Measurements from ENCODE around the gene IRF9.

The IRF9 gene

DNA sequence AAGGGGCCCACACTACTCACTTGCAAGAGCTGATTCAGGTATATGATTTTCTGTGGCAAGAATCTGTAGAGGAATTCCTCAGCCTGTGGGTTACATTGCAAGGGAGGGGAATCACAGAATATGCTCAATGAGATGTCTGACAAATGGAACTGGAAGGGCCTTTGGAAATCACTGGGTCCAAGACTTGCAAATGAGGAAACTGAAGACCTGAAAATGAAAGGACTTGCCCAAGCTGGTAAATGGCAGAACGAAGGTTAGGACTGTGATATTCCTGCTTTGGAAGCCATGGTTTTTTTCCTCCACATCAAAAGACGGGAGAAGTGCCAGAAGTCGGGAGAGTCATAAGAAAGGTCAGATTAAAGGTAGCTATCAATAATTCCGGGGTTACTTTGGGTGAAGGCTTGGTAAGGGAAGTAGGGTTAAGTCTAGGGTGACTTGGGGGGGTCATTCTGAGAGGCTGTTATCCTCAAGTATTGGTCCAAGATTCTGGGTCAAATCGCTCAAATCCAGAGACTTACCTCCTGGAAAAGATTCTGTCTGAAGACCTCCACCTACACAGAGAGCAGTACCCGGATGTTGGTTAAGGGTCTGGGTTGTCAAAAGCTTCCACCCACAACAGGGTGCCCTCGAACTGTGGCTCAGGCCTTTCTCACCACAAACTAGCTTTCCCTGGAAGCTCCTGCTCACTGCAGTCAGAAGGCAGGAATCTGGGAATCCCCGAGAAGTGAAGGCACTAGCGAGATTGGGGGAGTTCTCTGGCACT is 15.2 kb upstream of the IRF9 start:
- Histone ChIP-seq H3K4me1 (ENCODE audit: control insufficient read depth, insufficient read depth, low read length) (peaks cover 3% of the 10 kb centered on the region), H3K36me3 (ENCODE audit: control insufficient read depth, insufficient read depth, low read length) (peaks cover 28% of the 10 kb centered on the region), H3K9me3 (ENCODE audit: control insufficient read depth, insufficient read depth, low read length) (no peaks in the 10 kb centered on the region), H3K9ac (ENCODE audit: low read depth, low read length) (peak overlapping the region; percentile 87), H3K27me3 (ENCODE audit: control insufficient read depth, insufficient read depth, low read length) (no peaks in the 10 kb centered on the region), H3K4me3 (ENCODE audit: low read depth, low read length) (peak overlapping the region; percentile 92)

DNA sequence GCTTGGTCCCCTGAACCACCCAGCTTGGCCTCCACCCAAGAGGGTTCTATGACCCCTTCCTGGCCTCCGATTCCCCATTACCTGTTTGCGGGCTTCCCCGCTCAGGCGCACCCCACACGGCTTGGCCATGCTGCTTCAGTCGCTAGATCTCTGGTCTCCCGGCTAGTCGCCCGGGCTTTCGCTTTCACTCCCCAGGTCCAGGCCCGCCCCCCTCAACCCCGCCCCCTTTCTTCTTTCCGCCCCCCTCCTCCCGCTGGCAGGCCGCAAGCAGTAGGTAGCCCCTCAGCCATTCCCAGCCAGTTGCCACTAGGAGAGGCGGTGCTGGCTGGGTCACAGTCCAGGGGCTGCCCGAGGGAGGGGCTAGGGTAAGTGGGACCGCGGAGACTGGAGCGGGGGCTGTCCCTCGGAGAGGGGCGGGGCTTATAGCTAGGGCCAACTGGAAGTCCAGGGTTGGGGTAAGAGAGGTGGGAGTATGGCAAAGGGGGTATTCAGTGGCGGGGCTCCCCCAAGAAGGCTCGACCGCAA is 14.6 kb upstream of the IRF9 start, which contains the start of gene PSME2:
Gene PSME2 (minus strand): TSS at position 158 of the 525 bp plus-strand sequence. CDS start 29 bp downstream, at position 129.
- Histone ChIP-seq H3K9me3 (ENCODE audit: control insufficient read depth, insufficient read depth, low read length) (no peaks in the 10 kb centered on the region), H3K4me3 (ENCODE audit: low read depth, low read length) (peak within 1 kb of the TSS; percentile 98), H3K4me1 (ENCODE audit: control insufficient read depth, insufficient read depth, low read length) (peaks cover 3% of the 10 kb centered on the region), H3K27me3 (ENCODE audit: control insufficient read depth, insufficient read depth, low read length) (no peaks in the 10 kb centered on the region), H3K36me3 (ENCODE audit: control insufficient read depth, insufficient read depth, low read length) (peaks cover 34% of the 10 kb centered on the region), H3K9ac (ENCODE audit: low read depth, low read length) (peak within 1 kb of the TSS; percentile 87)

DNA sequence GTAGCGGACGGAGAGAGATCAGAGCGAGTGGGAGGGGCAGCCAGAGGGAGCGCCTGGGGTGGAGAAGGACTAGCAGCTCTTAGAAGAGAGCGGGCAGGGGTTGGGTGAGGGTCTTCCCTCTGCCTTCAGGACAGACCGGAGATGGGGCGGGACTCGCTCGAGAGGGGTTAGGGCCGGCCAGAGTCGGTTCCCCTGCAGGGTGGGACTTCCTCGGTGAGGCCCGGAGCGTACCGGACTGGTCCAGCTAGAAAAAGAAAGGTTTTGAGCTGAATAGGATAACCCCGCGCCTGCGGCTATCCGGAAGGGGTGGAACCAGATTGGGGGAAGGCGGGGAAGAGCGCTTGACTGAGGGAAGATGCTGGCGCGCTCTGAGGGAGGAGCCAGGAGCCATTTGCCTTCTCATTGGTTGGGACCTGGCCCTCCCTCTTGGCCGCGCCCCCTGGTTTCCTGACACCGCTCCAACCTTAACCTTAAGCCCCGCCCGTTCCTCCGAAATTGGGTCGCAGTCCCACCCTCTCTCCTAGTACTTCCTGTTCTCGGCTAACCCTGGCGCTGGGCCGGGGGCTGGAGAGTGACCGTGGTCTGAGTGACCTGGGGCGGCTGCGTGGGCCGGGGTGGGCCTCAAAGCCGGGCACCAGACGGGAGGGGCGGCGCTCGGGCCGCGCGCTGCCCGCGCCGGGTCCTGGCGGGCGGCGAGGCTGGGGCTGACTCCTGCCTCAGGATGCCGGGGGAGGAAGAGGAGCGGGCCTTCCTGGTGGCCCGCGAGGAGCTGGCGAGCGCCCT is 13.9 kb upstream of the IRF9 start, which contains the start of gene RNF31:
Gene RNF31 (plus strand): TSS at position 521 of the 783 bp plus-strand sequence. CDS start 201 bp downstream, at position 722.
- Histone ChIP-seq H3K4me1 (ENCODE audit: control insufficient read depth, insufficient read depth, low read length) (peaks cover 3% of the 10 kb centered on the region), H3K27me3 (ENCODE audit: control insufficient read depth, insufficient read depth, low read length) (no peaks in the 10 kb centered on the region), H3K9me3 (ENCODE audit: control insufficient read depth, insufficient read depth, low read length) (no peaks in the 10 kb centered on the region), H3K36me3 (ENCODE audit: control insufficient read depth, insufficient read depth, low read length) (peaks cover 40% of the 10 kb centered on the region), H3K4me3 (ENCODE audit: low read depth, low read length) (peak within 1 kb of the TSS; percentile 98), H3K9ac (ENCODE audit: low read depth, low read length) (peak within 1 kb of the TSS; percentile 87)

DNA sequence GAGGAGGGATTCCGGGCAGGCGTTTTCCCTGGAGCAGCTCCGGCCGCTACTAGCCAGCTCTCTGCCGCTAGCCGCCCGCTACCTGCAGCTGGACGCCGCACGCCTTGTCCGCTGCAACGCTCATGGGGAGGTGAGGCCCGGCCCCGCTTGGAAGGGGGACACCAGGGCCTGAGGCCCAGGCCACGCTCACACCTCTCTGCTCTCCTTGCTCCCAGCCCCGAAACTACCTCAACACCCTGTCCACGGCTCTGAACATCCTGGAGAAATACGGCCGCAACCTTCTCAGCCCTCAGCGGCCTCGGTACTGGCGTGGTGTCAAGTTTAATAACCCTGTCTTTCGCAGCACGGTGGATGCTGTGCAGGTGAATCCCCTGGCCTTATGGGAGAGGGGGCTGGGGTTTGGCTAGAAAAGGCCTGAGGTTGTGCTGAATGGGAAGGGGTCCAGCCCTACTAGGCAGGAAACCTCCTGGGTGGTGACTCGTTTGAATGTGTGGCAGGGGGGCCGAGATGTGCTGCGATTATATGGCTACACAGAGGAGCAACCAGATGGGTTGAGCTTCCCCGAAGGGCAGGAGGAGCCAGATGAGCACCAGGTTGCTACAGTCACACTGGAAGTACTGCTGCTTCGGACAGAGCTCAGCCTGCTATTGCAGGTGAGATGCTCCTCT is 13.2 kb upstream of the IRF9 start:
- Histone ChIP-seq H3K9ac (ENCODE audit: low read depth, low read length) (peak overlapping the region; percentile 81), H3K4me1 (ENCODE audit: control insufficient read depth, insufficient read depth, low read length) (peaks cover 3% of the 10 kb centered on the region), H3K27me3 (ENCODE audit: control insufficient read depth, insufficient read depth, low read length) (no peaks in the 10 kb centered on the region), H3K9me3 (ENCODE audit: control insufficient read depth, insufficient read depth, low read length) (no peaks in the 10 kb centered on the region), H3K4me3 (ENCODE audit: low read depth, low read length) (peak overlapping the region; percentile 98), H3K36me3 (ENCODE audit: control insufficient read depth, insufficient read depth, low read length) (peaks cover 44% of the 10 kb centered on the region)

DNA sequence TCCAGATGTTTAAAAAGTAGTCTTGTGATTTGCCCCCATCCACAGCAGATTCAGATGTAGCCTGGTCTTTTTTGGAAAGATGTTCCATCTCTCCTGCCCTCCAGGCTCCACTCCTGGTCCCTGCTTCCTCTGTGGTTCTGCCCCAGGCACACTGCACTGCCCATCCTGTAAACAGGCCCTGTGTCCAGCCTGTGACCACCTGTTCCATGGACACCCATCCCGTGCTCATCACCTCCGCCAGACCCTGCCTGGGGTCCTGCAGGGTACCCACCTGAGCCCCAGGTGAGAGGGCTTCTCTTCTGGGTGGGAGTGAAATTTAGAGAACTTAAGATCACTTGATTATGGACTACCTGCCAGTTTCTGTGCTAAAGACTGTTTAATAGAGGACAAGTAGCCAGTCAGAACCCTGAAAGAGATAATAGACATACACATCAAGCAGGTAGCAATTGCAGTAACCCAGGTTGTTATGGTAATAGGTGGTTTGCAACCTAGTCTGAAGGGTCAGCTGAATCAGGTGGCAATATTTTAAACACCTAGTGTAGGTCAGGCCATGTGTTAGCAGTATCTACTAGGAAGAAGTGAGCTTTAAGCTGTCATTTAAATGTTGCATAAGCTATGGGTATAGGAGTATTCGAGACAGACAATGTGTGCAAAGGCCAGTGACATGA is 11.6 kb upstream of the IRF9 start:
- H3K9me3 ChIP-seq (ENCODE audit: control insufficient read depth, insufficient read depth, low read length): no peaks in the 10 kb centered on the region
- H3K9ac ChIP-seq (ENCODE audit: low read depth, low read length): no peak overlapping the region
- peaks cover 3% of the 10 kb centered on the region for H3K4me1 ChIP-seq (ENCODE audit: control insufficient read depth, insufficient read depth, low read length)
- no peaks in the 10 kb centered on the region for H3K27me3 ChIP-seq (ENCODE audit: control insufficient read depth, insufficient read depth, low read length)
- H3K36me3 ChIP-seq (ENCODE audit: control insufficient read depth, insufficient read depth, low read length): peaks cover 38% of the 10 kb centered on the region
- H3K4me3 ChIP-seq (ENCODE audit: low read depth, low read length): no peak overlapping the region

DNA sequence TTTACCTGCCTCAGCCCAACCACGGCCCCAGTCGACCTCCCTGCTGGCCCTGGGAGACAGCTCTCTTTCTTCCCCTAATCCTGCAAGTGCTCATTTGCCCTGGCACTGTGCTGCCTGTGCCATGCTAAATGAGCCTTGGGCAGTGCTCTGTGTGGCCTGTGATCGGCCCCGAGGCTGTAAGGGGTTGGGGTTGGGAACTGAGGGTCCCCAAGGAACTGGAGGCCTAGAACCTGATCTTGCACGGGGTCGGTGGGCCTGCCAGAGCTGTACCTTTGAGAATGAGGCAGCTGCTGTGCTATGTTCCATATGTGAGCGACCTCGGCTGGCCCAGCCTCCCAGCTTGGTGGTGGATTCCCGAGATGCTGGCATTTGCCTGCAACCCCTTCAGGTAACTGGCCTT is 11.0 kb upstream of the IRF9 start:
- no peak overlapping the region for H3K4me3 ChIP-seq (ENCODE audit: low read depth, low read length)
- H3K4me1 ChIP-seq (ENCODE audit: control insufficient read depth, insufficient read depth, low read length): peaks cover 3% of the 10 kb centered on the region
- H3K9ac ChIP-seq (ENCODE audit: low read depth, low read length): no peak overlapping the region
- peaks cover 40% of the 10 kb centered on the region for H3K36me3 ChIP-seq (ENCODE audit: control insufficient read depth, insufficient read depth, low read length)
- H3K9me3 ChIP-seq (ENCODE audit: control insufficient read depth, insufficient read depth, low read length): no peaks in the 10 kb centered on the region
- no peaks in the 10 kb centered on the region for H3K27me3 ChIP-seq (ENCODE audit: control insufficient read depth, insufficient read depth, low read length)

DNA sequence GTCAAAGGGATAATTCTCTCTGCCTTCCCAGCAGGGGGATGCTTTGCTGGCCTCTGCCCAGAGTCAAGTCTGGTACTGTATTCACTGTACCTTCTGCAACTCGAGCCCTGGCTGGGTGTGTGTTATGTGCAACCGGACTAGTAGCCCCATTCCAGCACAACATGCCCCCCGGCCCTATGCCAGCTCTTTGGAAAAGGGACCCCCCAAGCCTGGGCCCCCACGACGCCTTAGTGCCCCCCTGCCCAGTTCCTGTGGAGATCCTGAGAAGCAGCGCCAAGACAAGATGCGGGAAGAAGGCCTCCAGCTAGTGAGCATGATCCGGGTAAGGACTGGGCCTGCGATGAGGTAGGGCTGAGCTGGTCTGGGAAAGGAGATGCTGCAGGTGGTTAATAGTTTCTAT is 10.5 kb upstream of the IRF9 start:
- Histone ChIP-seq H3K9me3 (ENCODE audit: control insufficient read depth, insufficient read depth, low read length) (no peaks in the 10 kb centered on the region), H3K9ac (ENCODE audit: low read depth, low read length) (no peak overlapping the region), H3K4me1 (ENCODE audit: control insufficient read depth, insufficient read depth, low read length) (peaks cover 3% of the 10 kb centered on the region), H3K27me3 (ENCODE audit: control insufficient read depth, insufficient read depth, low read length) (no peaks in the 10 kb centered on the region), H3K4me3 (ENCODE audit: low read depth, low read length) (no peak overlapping the region), H3K36me3 (ENCODE audit: control insufficient read depth, insufficient read depth, low read length) (peaks cover 45% of the 10 kb centered on the region)

DNA sequence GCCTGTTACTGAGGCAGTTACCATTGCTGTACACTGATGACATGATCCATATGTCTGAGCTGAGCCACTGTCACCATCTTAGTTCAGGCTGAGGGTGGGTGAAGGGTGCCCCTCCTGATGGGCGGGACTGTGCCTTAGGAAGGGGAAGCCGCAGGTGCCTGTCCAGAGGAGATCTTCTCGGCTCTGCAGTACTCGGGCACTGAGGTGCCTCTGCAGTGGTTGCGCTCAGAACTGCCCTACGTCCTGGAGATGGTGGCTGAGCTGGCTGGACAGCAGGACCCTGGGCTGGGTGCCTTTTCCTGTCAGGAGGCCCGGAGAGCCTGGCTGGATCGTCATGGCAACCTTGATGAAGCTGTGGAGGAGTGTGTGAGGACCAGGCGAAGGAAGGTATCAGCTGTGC is 10.1 kb upstream of the IRF9 start:
- Histone ChIP-seq H3K4me3 (ENCODE audit: low read depth, low read length) (no peak overlapping the region), H3K27me3 (ENCODE audit: control insufficient read depth, insufficient read depth, low read length) (no peaks in the 10 kb centered on the region), H3K36me3 (ENCODE audit: control insufficient read depth, insufficient read depth, low read length) (peaks cover 50% of the 10 kb centered on the region), H3K4me1 (ENCODE audit: control insufficient read depth, insufficient read depth, low read length) (peaks cover 3% of the 10 kb centered on the region), H3K9me3 (ENCODE audit: control insufficient read depth, insufficient read depth, low read length) (no peaks in the 10 kb centered on the region), H3K9ac (ENCODE audit: low read depth, low read length) (no peak overlapping the region)

DNA sequence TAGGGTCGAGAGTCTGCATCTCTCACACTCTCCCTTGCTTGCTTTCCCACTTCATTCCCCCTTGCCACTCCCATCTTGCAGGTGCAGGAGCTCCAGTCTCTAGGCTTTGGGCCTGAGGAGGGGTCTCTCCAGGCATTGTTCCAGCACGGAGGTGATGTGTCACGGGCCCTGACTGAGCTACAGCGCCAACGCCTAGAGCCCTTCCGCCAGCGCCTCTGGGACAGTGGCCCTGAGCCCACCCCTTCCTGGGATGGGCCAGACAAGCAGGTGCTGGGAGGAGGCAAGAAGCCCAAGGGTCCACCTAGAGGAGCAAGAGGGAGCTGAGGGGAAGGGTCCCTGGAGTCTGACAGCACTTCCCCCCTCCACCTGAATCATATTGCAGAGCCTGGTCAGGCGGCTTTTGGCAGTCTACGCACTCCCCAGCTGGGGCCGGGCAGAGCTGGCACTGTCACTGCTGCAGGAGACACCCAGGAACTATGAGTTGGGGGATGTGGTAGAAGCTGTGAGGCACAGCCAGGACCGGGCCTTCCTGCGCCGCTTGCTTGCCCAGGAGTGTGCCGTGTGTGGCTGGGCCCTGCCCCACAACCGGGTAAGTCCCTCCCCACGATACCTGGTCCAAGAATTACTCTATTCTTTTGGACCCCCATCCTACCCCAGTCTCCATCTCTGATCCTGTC is 9.5 kb upstream of the IRF9 start:
- H3K36me3 ChIP-seq (ENCODE audit: control insufficient read depth, insufficient read depth, low read length): peaks cover 53% of the 10 kb centered on the region
- H3K9ac ChIP-seq (ENCODE audit: low read depth, low read length): no peak overlapping the region
- peaks cover 3% of the 10 kb centered on the region for H3K4me1 ChIP-seq (ENCODE audit: control insufficient read depth, insufficient read depth, low read length)

DNA sequence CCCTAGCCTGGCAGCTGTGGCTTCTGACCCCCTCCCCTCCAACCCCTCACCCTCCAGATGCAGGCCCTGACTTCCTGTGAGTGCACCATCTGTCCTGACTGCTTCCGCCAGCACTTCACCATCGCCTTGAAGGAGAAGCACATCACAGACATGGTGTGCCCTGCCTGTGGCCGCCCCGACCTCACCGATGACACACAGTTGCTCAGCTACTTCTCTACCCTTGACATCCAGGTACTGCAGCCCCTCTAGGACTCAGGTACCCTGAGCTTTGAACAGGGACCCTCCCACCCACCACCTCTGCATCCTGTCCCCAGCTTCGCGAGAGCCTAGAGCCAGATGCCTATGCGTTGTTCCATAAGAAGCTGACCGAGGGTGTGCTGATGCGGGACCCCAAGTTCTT is 6.0 kb upstream of the IRF9 start:
- Histone ChIP-seq H3K9ac (ENCODE audit: low read depth, low read length) (no peak overlapping the region), H3K4me3 (ENCODE audit: low read depth, low read length) (no peak overlapping the region), H3K36me3 (ENCODE audit: control insufficient read depth, insufficient read depth, low read length) (peaks cover 60% of the 10 kb centered on the region), H3K27me3 (ENCODE audit: control insufficient read depth, insufficient read depth, low read length) (no peaks in the 10 kb centered on the region), H3K4me1 (ENCODE audit: control insufficient read depth, insufficient read depth, low read length) (no peaks in the 10 kb centered on the region), H3K9me3 (ENCODE audit: control insufficient read depth, insufficient read depth, low read length) (no peaks in the 10 kb centered on the region)

More for the DNA sequence above, 9.5 kb upstream of the IRF9 start:
- H3K27me3 ChIP-seq (ENCODE audit: control insufficient read depth, insufficient read depth, low read length): no peaks in the 10 kb centered on the region
- no peaks in the 10 kb centered on the region for H3K9me3 ChIP-seq (ENCODE audit: control insufficient read depth, insufficient read depth, low read length)
- no peak overlapping the region for H3K4me3 ChIP-seq (ENCODE audit: low read depth, low read length)

All from iPS-15b (cell line).